SK-N-SH (cell line): ENCODE data around the gene SLC7A14. TPM values are rescaled to one million over a fixed set of nuclear protein-coding genes. Genes with fewer than 3 reads are reported as not detected.

ENCODE experiments used
- CTCF ChIA-PET: fragments of 300-600, 350-600 bp; formaldehyde crosslinking; extraction: SDS; loops from one replicate; lab custom pipeline; 2021; lab: Yijun Ruan, JAX
- POLR2A ChIA-PET: fragments of 350-600 bp; sonication (Branson Sonifier 250); formaldehyde crosslinking; extraction: SDS; loops from one replicate; lab custom pipeline; 2020; ENCODE audit warnings: antibody characterized with exemption, inconsistent platforms; lab: Yijun Ruan, JAX
- DNase-seq: peaks from one replicate; pipeline ENCODE4 v3.0.0; 2012
- H2AFZ ChIP-seq: fragments of 200-600 bp; sonication (generic); 2 replicates; pipeline ENCODE4 v1.8.1; 2016; ENCODE audit warnings: antibody characterized with exemption, mild to moderate bottlenecking, low read depth
- H3F3A ChIP-seq: fragments of 200-600 bp; sonication (generic); replicated peaks from 2 replicates; pipeline ENCODE3; 2016; ENCODE audit warnings: antibody characterized with exemption, mild to moderate bottlenecking; ENCODE audit not compliant: insufficient read depth
- H3K27ac ChIP-seq, 2 experiments: fragments of 200-500 bp in 1 of 2; fragments of 200-600 bp in 1 of 2; sonication (Bioruptor generic) in 1 of 2; sonication (generic), shearing (Covaris generic) in 1 of 2; 2 replicates each; pipeline versions ENCODE4 v1.5.1 to v1.6.1; 2014 to 2016; ENCODE audit warnings: low read depth in 2 of 2, inconsistent platforms in 1 of 2, low read length in 1 of 2, mild to moderate bottlenecking in 1 of 2, mixed read lengths in 1 of 2
- H3K27me3 ChIP-seq: fragments of 200-600 bp; sonication (generic), shearing (Covaris generic); 2 replicates; pipeline ENCODE4 v1.6.1; 2016; ENCODE audit warnings: mixed run types; ENCODE audit not compliant: insufficient read depth
- H3K36me3 ChIP-seq, 2 experiments: fragments of 200-500 bp in 1 of 2; fragments of 200-600 bp in 1 of 2; sonication (Bioruptor generic) in 1 of 2; sonication (generic) in 1 of 2; replicated peaks in 1 of 2; 2 replicates each; pipeline versions ENCODE3 to v1.5.1; 2014 to 2016; ENCODE audit warnings: low read length in 1 of 2, mild to moderate bottlenecking in 1 of 2; ENCODE audit not compliant: insufficient read depth in 2 of 2, control insufficient read depth in 1 of 2
- H3K4me1 ChIP-seq, 2 experiments: fragments of 200-500 bp in 1 of 2; fragments of 200-600 bp in 1 of 2; sonication (Bioruptor generic) in 1 of 2; sonication (generic), shearing (Covaris generic) in 1 of 2; 2 replicates each; pipeline versions ENCODE4 v1.5.1 to v1.6.1; 2014 to 2016; ENCODE audit warnings: low read depth in 1 of 2, low read length in 1 of 2, mixed run types in 1 of 2; ENCODE audit not compliant: insufficient read depth in 2 of 2, control insufficient read depth in 1 of 2
- H3K4me2 ChIP-seq: fragments of 200-600 bp; sonication (generic), shearing (Covaris generic); 2 replicates; pipeline ENCODE4 v1.6.1; 2017; ENCODE audit warnings: mixed run types
- H3K4me3 ChIP-seq, 2 experiments: fragments of 200-500 bp in 1 of 2; fragments of 200-600 bp in 1 of 2; sonication (Bioruptor generic) in 1 of 2; sonication (generic), shearing (Covaris generic) in 1 of 2; 2 replicates each; pipeline versions ENCODE4 v1.5.1 to v1.8.1; 2014 to 2016; ENCODE audit warnings: low read depth in 2 of 2, inconsistent platforms in 1 of 2, low read length in 1 of 2, mild to moderate bottlenecking in 1 of 2, mixed read lengths in 1 of 2, moderate library complexity in 1 of 2
- H3K79me2 ChIP-seq: fragments of 200-600 bp; sonication (generic); 2 replicates; pipeline ENCODE4 v1.8.1; 2017; ENCODE audit warnings: mild to moderate bottlenecking; ENCODE audit not compliant: insufficient read depth
- H3K9ac ChIP-seq: fragments of 200-600 bp; sonication (generic); 2 replicates; pipeline ENCODE4 v1.6.1; 2017; ENCODE audit warnings: mixed run types
- H3K9me2 ChIP-seq: fragments of 200-600 bp; sonication (generic); 2 replicates; pipeline ENCODE4 v1.6.1; 2017; ENCODE audit warnings: mixed run types
- H3K9me3 ChIP-seq: fragments of 200-600 bp; sonication (generic); 2 replicates; pipeline ENCODE4 v1.6.1; 2017; ENCODE audit warnings: mixed run types, mild to moderate bottlenecking, moderate library complexity
- H4K20me1 ChIP-seq: fragments of 200-600 bp; sonication (generic); 2 replicates; pipeline ENCODE4 v1.6.1; 2017; ENCODE audit warnings: mild to moderate bottlenecking, mixed run types; ENCODE audit not compliant: insufficient read depth
- CTCF ChIP-seq: fragments of 200-600 bp; sonication (generic); IDR thresholded peaks from 2 replicates; pipeline ENCODE4 v1.6.1; 2017; ENCODE audit warnings: antibody characterized with exemption, mild to moderate bottlenecking, moderate library complexity
- ELF1 ChIP-seq: IDR thresholded peaks from 2 replicates; pipeline ENCODE4 v1.4.0; 2012
- EP300 ChIP-seq, 2 experiments: IDR thresholded peaks; 2 replicates each; pipeline versions ENCODE4 v1.4.0 to v1.6.1; 2012; ENCODE audit warnings: borderline replicate concordance in 1 of 2, low read depth in 1 of 2, low read length in 1 of 2
- EZH2phosphoT487 ChIP-seq: fragments of 200-600 bp; sonication (generic); IDR thresholded peaks from 2 replicates; pipeline ENCODE4 v1.6.1; 2017; ENCODE audit warnings: low read depth, mixed run types, mild to moderate bottlenecking, antibody characterized with exemption, moderate library complexity, borderline replicate concordance
- FOXM1 ChIP-seq: IDR thresholded peaks from 2 replicates; pipeline ENCODE4 v1.4.0; 2012; ENCODE audit warnings: low read depth, mild to moderate bottlenecking
- GABPA ChIP-seq: IDR thresholded peaks from 2 replicates; pipeline ENCODE4 v1.4.0; 2012; ENCODE audit warnings: low read depth, mild to moderate bottlenecking
- GATA2 ChIP-seq: sonication (generic); formaldehyde crosslinking; IDR thresholded peaks from 2 replicates; pipeline ENCODE4 v1.5.0; 2020; ENCODE audit warnings: mild to moderate bottlenecking, missing genetic modification reagents
- JUND ChIP-seq: IDR thresholded peaks from 2 replicates; pipeline ENCODE4 v1.4.0; 2012
- MEF2A ChIP-seq: IDR thresholded peaks from 2 replicates; pipeline ENCODE4 v1.4.0; 2012; ENCODE audit warnings: low read depth, borderline replicate concordance
- NFIC ChIP-seq: IDR thresholded peaks from 2 replicates; pipeline ENCODE4 v1.4.0; 2012; ENCODE audit warnings: borderline replicate concordance
- NRF1 ChIP-seq: IDR thresholded peaks from 2 replicates; pipeline ENCODE4 v1.6.1; 2012; ENCODE audit warnings: low read depth, mild to moderate bottlenecking, low read length
- PBX3 ChIP-seq: IDR thresholded peaks from 2 replicates; pipeline ENCODE4; 2012
- POLR2AphosphoS5 ChIP-seq: IDR thresholded peaks from 2 replicates; pipeline ENCODE4 v1.6.1; 2012; ENCODE audit warnings: low read depth, low read length
- RCOR1 ChIP-seq: fragments of 150-350 bp; IDR thresholded peaks from 2 replicates; pipeline ENCODE4 v1.6.1; 2017; ENCODE audit warnings: antibody characterized with exemption, low read length
- SIN3A ChIP-seq: IDR thresholded peaks from 2 replicates; pipeline ENCODE4 v1.6.1; 2012; ENCODE audit warnings: low read depth, mild to moderate bottlenecking, low read length, moderate library complexity, borderline replicate concordance
- TAF1 ChIP-seq: IDR thresholded peaks from 2 replicates; pipeline ENCODE4 v1.6.1; 2012; ENCODE audit warnings: low read depth, mild to moderate bottlenecking, low read length, moderate library complexity, borderline replicate concordance
- TCF12 ChIP-seq: IDR thresholded peaks from 2 replicates; pipeline ENCODE4 v1.4.0; 2012
- TEAD4 ChIP-seq: IDR thresholded peaks from 2 replicates; pipeline ENCODE4 v1.4.0; 2012; ENCODE audit warnings: mild to moderate bottlenecking, borderline replicate concordance; ENCODE audit not compliant: insufficient read depth
- YY1 ChIP-seq: IDR thresholded peaks from 2 replicates; pipeline ENCODE4 v1.4.0; 2012; ENCODE audit warnings: low read depth, mild to moderate bottlenecking
- ZBTB33 ChIP-seq: IDR thresholded peaks from 2 replicates; pipeline ENCODE4 v1.4.0; 2012; ENCODE audit warnings: low read depth, borderline replicate concordance
- WGBS: methylation state at CpG from one replicate; pipeline ENCODE4 v1.1.6; 2017; ENCODE audit warnings: low lambda C conversion rate; 5-methylcytosine and 5-hydroxymethylcytosine counted together
- polyA plus RNA-seq, 3 experiments: library from polyadenylated mRNA; depleted of rRNA; stranded (reverse); fragments of >200 nt; gene quantifications; 2 replicates each; pipeline ENCODE4 v1.2.3, GENCODE V29; 2012

SLC7A14 gene
- polyA plus RNA-seq, 1 of the 3 experiments (the other 2 are of a cell fraction) = 2.5 TPM

GRCh38 chr3:170467007-170467406 lies 118.9 kb downstream of the SLC7A14 start:
- no peaks in the 10 kb centered on the region for H3K27me3 ChIP-seq
- no peak overlapping the region for H3K27ac ChIP-seq
- no peaks in the 10 kb centered on the region for H3K36me3 ChIP-seq
- no peak overlapping the region for H3K9ac ChIP-seq
- H3K79me2 ChIP-seq = no peaks in the 10 kb centered on the region
- no peak for TF ChIP-seq CTCF
- TF ChIP-seq JUND = no peak
- no peak for TF ChIP-seq GABPA
- no peak for TF ChIP-seq NFIC
- no peak for TF ChIP-seq EZH2phosphoT487
- TF ChIP-seq NRF1 = no peak
- TF ChIP-seq GATA2 (CRISPR knock-in tag) = no peak
- TF ChIP-seq TCF12 = no peak
- TF ChIP-seq YY1 = no peak
- no peak for TF ChIP-seq FOXM1
- no peak for TF ChIP-seq MEF2A
- TF ChIP-seq RCOR1 = no peak
- no peak for TF ChIP-seq SIN3A
- H4K20me1 ChIP-seq = no peaks in the 10 kb centered on the region
- CTCF ChIA-PET = no interaction called here
- no peaks in the 10 kb centered on the region for H3F3A ChIP-seq
- POLR2A ChIA-PET = no interaction called here
- H3K4me3 ChIP-seq = no peak overlapping the region
- DNase-seq = no peak
- H3K9me2 ChIP-seq = no peaks in the 10 kb centered on the region
- H3K9me3 ChIP-seq = no peaks in the 10 kb centered on the region
- 95% methylated on average over 14 of the region's 14 CpGs for WGBS
- H3K4me1 ChIP-seq = peaks cover 15 to 19% of the 10 kb centered on the region in 2 experiments; a peak in 3 of 4 replicates
- no peak overlapping the region for H2AFZ ChIP-seq
- no peak overlapping the region for H3K4me2 ChIP-seq

- H2AFZ ChIP-seq = no peak overlapping the region
- no peaks in the 10 kb centered on the region for H4K20me1 ChIP-seq
- no peaks in the 10 kb centered on the region for H3K9me2 ChIP-seq
- ChIA-PET CTCF (interaction anchor here (1.0 to 2.1 kb wide), 5 partner anchors 23 to 344 kb away, joined by 3 to 5 read pairs (median 4); no protein-coding TSS in a partner anchor), POLR2A (no interaction called here)
- 85% methylated on average over 3 of the region's 3 CpGs for WGBS
- no peaks in the 10 kb centered on the region for H3F3A ChIP-seq
- DNase-seq = no peak
- H3K4me1 ChIP-seq = peaks cover 15 to 19% of the 10 kb centered on the region in 2 experiments; a peak in 3 of 4 replicates
- no peak overlapping the region for H3K27ac ChIP-seq
- H3K9ac ChIP-seq = no peak overlapping the region
- H3K79me2 ChIP-seq = no peaks in the 10 kb centered on the region
- H3K27me3 ChIP-seq = no peaks in the 10 kb centered on the region
- H3K4me2 ChIP-seq = no peak overlapping the region
- H3K9me3 ChIP-seq = no peaks in the 10 kb centered on the region
- H3K4me3 ChIP-seq = no peak overlapping the region
- TF ChIP-seq TEAD4 (no peak), GABPA (no peak), RCOR1 (no peak), PBX3 (no peak), TAF1 (no peak), YY1 (no peak), ELF1 (no peak), ZBTB33 (no peak), EZH2phosphoT487 (no peak), JUND (no peak), POLR2AphosphoS5 (no peak), NRF1 (no peak), EP300 (IDR thresholded peaks at IDR 0.05; ENCODE audit: borderline replicate concordance in 1 of 2, low read depth in 1 of 2, low read length in 1 of 2) (no peak)
- no peaks in the 10 kb centered on the region for H3K36me3 ChIP-seq
Observed at GRCh38 chr3:170465955-170466354, 119.9 kb downstream of the SLC7A14 start.
